Measurements from ENCODE around the gene MUSK.

DNA sequence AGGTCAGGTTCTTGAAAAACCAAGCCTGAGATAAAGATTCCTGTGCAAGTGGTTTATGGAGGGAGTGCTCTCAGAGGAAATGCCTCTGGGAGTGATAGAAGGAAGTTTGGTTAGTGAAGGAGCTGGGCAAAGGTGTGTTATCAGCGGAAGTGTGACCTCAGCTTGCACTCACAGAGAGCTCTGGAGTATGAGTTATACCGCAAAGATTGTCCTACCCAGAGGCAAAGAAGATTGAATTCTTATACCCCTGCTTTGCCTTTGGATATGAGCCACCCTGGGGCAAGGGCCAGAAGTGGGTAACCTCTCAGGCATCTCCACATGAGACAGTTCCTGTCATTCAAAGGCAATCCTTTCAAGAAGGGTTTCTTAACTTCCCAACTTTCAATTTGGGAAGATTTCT is 145.6 kb downstream of the MUSK start:
- TF ChIP-seq, protein P1, sequence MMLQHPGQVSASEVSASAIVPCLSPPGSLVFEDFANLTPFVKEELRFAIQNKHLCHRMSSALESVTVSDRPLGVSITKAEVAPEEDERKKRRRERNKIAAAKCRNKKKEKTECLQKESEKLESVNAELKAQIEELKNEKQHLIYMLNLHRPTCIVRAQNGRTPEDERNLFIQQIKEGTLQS (CRISPR knock-in tag; conservative IDR thresholded peaks at IDR 0.05) = no peak
- TF ChIP-seq, protein P2, sequence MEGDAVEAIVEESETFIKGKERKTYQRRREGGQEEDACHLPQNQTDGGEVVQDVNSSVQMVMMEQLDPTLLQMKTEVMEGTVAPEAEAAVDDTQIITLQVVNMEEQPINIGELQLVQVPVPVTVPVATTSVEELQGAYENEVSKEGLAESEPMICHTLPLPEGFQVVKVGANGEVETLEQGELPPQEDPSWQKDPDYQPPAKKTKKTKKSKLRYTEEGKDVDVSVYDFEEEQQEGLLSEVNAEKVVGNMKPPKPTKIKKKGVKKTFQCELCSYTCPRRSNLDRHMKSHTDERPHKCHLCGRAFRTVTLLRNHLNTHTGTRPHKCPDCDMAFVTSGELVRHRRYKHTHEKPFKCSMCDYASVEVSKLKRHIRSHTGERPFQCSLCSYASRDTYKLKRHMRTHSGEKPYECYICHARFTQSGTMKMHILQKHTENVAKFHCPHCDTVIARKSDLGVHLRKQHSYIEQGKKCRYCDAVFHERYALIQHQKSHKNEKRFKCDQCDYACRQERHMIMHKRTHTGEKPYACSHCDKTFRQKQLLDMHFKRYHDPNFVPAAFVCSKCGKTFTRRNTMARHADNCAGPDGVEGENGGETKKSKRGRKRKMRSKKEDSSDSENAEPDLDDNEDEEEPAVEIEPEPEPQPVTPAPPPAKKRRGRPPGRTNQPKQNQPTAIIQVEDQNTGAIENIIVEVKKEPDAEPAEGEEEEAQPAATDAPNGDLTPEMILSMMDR (IDR thresholded peaks at IDR 0.05) = no peak
- TF ChIP-seq, protein P3, sequence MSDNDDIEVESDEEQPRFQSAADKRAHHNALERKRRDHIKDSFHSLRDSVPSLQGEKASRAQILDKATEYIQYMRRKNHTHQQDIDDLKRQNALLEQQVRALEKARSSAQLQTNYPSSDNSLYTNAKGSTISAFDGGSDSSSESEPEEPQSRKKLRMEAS (CRISPR knock-in tag; IDR thresholded peaks at IDR 0.05) = no peak
- TF ChIP-seq GABPB1 (CRISPR knock-in tag; IDR thresholded peaks at IDR 0.05) = no peak
- TF ChIP-seq FOXP1 (CRISPR knock-in tag; IDR thresholded peaks at IDR 0.05; ENCODE audit: borderline replicate concordance) = no peak
- TF ChIP-seq ZNF232 (CRISPR knock-in tag; IDR thresholded peaks at IDR 0.05) = no peak
- TF ChIP-seq RELA (CRISPR knock-in tag; IDR thresholded peaks at IDR 0.05; ENCODE audit: borderline replicate concordance) = no peak
- TF ChIP-seq, protein P4, sequence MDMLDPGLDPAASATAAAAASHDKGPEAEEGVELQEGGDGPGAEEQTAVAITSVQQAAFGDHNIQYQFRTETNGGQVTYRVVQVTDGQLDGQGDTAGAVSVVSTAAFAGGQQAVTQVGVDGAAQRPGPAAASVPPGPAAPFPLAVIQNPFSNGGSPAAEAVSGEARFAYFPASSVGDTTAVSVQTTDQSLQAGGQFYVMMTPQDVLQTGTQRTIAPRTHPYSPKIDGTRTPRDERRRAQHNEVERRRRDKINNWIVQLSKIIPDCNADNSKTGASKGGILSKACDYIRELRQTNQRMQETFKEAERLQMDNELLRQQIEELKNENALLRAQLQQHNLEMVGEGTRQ (CRISPR knock-in tag; IDR thresholded peaks at IDR 0.05) = no peak
- TF ChIP-seq, protein P5, sequence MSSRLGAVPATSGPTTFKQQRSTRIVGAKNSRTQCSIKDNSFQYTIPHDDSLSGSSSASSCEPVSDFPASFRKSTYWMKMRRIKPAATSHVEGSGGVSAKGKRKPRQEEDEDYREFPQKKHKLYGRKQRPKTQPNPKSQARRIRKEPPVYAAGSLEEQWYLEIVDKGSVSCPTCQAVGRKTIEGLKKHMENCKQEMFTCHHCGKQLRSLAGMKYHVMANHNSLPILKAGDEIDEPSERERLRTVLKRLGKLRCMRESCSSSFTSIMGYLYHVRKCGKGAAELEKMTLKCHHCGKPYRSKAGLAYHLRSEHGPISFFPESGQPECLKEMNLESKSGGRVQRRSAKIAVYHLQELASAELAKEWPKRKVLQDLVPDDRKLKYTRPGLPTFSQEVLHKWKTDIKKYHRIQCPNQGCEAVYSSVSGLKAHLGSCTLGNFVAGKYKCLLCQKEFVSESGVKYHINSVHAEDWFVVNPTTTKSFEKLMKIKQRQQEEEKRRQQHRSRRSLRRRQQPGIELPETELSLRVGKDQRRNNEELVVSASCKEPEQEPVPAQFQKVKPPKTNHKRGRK (CRISPR knock-in tag; IDR thresholded peaks at IDR 0.05; ENCODE audit: borderline replicate concordance) = no peak
- TF ChIP-seq, protein P6, sequence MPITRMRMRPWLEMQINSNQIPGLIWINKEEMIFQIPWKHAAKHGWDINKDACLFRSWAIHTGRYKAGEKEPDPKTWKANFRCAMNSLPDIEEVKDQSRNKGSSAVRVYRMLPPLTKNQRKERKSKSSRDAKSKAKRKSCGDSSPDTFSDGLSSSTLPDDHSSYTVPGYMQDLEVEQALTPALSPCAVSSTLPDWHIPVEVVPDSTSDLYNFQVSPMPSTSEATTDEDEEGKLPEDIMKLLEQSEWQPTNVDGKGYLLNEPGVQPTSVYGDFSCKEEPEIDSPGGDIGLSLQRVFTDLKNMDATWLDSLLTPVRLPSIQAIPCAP (CRISPR knock-in tag; IDR thresholded peaks at IDR 0.05) = no peak
